Mononuclear cell (primary cell): ENCODE data around the gene GPR62. TPM values are rescaled to one million over a fixed set of nuclear protein-coding genes. Genes with fewer than 3 reads are reported as not detected.

ENCODE experiments used
- H3K27me3 ChIP-seq: 2 replicates; pipeline ENCODE4 v1.6.0; 2011; ENCODE audit warnings: low read length, control low read depth; ENCODE audit not compliant: insufficient read depth
- H3K4me1 ChIP-seq: 2 replicates; pipeline ENCODE4 v1.5.1; 2011; ENCODE audit warnings: mild to moderate bottlenecking, low read length, control low read depth; ENCODE audit not compliant: insufficient read depth
- H3K4me3 ChIP-seq: 2 replicates; pipeline ENCODE4 v1.5.1; 2011; ENCODE audit warnings: mild to moderate bottlenecking, low read length, moderate library complexity
- H3K9me3 ChIP-seq: 2 replicates; pipeline ENCODE4 v1.5.1; 2011; ENCODE audit warnings: low read depth, mild to moderate bottlenecking, control low read depth, low read length
- total RNA-seq: library from RNA; depleted of rRNA; stranded (reverse); fragments of >200 nt; gene quantifications from one replicate; pipeline ENCODE4 v1.2.3, GENCODE V29; 2012

The GPR62 gene
- total RNA-seq, 1 donor = 0.10 TPM

DNA sequence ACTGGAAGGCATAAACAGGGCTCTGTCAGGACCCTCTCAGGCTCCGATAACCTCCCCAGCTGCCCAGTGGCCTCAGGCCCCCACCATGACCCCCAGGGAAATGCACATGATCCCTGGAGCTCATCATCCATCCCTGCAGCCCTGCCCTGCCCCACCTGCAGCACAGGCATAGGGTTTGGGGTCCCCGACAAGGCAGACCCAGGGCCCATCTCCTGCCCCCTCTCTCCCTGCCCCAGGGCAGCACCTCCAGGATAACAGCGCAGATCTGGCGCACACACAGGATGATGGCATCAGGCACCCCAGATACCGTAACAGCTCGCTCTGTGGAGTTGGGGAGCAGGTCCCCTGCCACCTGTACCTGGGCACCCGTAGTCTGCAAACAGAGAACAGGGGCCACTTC is 4.5 kb downstream of the GPR62 start:
- peaks cover 26% of the 10 kb centered on the region for H3K4me1 ChIP-seq
- no peak overlapping the region for H3K4me3 ChIP-seq
- no peaks in the 10 kb centered on the region for H3K9me3 ChIP-seq
- peaks cover 20% of the 10 kb centered on the region for H3K27me3 ChIP-seq

DNA sequence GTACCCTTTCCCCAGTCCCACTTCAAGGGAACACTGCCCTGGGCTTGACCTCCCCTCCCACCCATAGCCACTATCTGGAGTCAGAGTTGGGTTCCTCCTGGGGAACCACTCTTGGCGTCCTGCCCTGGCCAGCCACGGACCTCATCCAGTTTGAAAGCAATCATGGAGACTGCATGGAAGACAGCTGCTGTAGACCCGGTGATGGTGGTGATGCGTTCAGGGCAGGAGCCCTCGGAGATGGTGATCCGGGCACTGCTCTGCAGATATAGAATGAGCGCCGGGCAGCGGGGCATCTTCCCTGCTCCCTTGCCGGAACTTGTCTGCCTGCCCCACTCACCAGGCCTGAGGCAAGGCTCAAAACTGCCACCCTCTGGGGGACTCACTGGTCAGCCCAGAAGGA is 5.2 kb downstream of the GPR62 start:
- H3K9me3 ChIP-seq = no peaks in the 10 kb centered on the region
- peaks cover 13% of the 10 kb centered on the region for H3K27me3 ChIP-seq
- no peak overlapping the region for H3K4me3 ChIP-seq
- peaks cover 22% of the 10 kb centered on the region for H3K4me1 ChIP-seq

DNA sequence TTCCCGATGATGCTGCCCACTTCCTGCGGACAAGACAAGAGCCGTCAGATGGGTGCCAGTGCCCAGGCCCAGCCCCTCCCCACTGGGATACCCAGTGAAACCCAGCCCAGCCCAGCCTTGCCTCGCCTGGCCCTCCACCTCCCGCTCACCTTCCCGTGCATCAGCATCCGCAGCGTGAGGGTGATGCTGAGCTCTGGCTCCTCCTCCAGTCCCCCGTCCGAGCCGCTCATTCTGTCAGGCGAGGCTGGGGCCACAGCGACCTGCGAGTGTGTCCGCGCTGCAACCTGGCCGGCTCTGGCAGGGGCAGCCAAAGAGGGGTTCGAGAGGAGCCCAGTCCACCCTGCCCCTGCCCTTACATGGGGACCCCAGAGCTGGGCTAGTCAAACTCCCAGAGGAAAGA is 5.8 kb downstream of the GPR62 start:
- Histone ChIP-seq H3K9me3 (no peaks in the 10 kb centered on the region), H3K27me3 (peaks cover 12% of the 10 kb centered on the region), H3K4me1 (peaks cover 17% of the 10 kb centered on the region), H3K4me3 (no peak overlapping the region)

DNA sequence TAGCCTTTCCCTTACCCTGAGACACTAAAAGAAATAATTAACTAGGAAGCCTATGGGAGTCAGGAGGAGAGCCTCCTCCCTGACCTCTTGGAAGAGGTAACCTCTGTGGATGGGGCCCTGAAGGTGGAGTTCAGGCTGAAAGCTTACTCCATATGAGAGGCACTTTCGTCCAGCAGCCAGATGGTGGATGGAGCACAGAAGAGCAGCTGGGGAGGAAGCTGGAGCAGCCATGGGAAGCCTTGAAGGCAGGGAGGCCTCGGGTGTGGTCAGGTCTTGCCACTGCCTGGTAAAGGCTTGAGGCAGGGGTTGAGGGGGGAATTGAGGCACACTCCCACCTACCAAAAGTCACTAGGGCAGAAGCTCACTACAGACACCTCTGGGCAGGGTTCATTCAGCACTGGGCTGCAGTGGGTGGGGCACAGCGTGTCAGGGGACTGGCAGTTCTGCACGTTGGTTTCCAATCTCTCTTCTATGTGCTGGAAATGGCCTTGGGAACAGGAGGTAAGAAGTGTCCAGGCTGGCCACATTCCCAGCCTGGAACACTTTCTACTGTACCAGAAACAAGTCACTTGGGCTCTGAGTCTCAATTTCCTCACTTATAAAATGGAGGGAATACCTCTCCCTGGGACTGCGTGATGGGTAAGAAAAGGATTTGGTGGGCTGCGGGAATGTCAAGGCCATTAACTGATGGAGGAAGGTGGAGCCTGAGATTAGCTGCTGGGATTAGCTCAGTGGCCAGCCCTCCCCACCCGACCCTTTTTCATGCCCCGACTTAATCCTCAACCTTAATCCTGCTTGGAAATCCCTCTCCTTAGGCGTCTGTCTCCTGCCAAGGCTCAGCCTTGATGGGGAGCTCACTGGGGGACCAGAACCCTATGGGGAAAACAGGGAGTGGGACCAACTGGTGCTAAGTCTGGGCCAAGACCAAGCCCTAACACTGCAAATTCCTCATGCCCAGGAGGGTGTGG is 6.7 kb downstream of the GPR62 start:
- H3K4me1 ChIP-seq = peaks cover 11% of the 10 kb centered on the region
- no peaks in the 10 kb centered on the region for H3K9me3 ChIP-seq
- H3K27me3 ChIP-seq = peaks cover 3% of the 10 kb centered on the region
- no peak overlapping the region for H3K4me3 ChIP-seq

DNA sequence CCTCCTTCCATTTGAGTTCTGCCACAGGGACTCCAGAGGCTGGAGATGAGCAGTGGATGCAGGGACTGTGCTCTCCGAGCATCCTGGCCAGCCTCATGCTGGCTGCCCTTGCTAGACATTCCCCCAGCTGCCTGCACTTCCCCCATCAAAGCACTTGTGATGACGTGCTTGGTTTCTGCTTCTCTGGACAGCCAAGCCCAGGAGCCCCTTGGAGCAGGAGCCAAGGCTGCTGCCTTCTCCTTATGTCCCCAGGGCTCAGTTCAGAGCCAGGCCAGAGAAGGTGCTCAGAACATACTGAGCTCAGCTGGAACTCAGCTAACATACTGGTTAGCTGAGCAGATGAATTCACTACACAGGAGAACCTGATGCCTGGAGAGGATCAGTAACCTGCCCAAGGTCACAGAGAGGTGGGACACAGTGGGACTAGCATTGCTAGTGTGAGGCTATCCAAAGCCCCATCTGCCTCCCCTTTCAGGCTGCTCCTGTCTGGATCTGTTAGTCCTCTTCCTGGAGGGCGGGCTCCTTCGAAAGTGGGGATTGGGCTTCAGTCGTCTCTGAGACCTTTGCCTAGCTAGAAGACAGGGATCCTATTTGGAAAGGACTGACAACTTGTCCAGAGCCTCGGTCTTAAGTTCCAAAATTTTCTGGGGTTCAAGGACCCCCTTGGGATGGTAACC is 7.8 kb downstream of the GPR62 start:
- Histone ChIP-seq H3K27me3 (no peaks in the 10 kb centered on the region), H3K4me1 (peaks cover 8% of the 10 kb centered on the region), H3K9me3 (no peaks in the 10 kb centered on the region), H3K4me3 (no peak overlapping the region)

DNA sequence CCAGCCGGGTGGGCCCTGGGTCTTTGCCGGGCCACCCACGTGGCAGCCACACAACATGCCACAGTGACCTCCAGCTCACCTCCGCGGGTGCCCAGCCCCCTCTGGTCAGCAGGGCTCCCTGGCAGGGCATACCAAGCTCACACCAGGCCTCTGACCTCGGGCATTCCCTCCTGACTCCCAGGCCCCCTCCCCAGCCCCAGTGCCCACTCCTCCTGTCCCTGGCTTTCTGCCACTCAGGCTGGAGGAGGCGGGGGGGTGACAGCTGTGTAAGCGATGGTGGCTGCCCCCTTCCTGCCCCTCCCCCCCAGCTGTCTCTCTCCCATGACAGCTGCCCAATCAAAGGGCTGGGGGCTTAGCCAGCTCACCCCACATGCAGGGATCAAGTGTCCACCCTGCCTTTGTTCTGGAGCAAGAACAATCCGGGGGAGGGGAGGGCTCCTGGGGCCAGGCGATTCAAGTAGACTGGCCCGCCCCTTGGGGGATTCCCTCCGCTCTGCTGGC is 8.8 kb downstream of the GPR62 start:
- Histone ChIP-seq H3K4me3 (no peak overlapping the region), H3K27me3 (no peaks in the 10 kb centered on the region), H3K9me3 (no peaks in the 10 kb centered on the region), H3K4me1 (peaks cover 10% of the 10 kb centered on the region)

DNA sequence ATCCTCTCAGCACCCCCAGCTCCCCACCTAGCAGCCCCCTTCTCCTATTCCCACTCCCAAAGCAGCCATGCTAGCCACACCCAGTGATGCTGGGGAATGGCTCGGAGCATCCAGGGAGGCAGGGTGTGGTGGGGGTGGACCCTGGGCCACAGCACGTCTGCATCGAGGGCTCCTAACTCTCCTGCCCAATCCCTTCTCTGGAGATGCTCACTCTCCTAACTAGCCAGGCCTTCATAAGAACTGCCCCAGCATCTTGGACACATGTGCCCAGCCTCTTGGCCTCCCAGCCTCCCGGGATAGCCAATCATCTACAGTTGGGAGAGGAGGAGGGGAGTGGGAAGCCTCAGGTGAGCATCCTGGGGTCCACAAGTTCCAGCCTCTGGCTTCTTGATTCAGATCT is 9.3 kb downstream of the GPR62 start:
- Histone ChIP-seq H3K4me1 (peaks cover 10% of the 10 kb centered on the region), H3K27me3 (no peaks in the 10 kb centered on the region), H3K9me3 (no peaks in the 10 kb centered on the region), H3K4me3 (no peak overlapping the region)

DNA sequence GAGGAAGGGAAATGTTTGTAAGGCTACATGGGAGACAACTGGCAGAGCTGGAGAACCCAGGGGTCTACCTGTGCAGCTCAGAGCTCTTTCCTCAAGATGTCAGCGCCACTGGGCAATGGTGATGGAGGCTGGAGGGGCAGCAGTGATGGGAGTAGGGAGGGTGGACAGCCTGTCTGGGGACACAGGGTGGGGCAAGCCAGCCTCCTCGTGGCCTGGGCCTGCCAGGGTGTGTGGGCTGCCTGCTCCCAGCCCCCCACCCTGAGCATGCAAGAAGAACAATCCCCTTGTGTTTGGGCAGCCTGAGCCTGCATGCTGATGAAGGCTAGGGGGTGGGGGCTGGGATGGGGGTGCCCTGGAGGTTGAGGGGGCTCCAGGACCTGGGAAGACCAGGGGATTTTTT is 10.8 kb downstream of the GPR62 start:
- Histone ChIP-seq H3K4me1 (peaks cover 10% of the 10 kb centered on the region), H3K27me3 (no peaks in the 10 kb centered on the region), H3K4me3 (no peak overlapping the region), H3K9me3 (no peaks in the 10 kb centered on the region)

DNA sequence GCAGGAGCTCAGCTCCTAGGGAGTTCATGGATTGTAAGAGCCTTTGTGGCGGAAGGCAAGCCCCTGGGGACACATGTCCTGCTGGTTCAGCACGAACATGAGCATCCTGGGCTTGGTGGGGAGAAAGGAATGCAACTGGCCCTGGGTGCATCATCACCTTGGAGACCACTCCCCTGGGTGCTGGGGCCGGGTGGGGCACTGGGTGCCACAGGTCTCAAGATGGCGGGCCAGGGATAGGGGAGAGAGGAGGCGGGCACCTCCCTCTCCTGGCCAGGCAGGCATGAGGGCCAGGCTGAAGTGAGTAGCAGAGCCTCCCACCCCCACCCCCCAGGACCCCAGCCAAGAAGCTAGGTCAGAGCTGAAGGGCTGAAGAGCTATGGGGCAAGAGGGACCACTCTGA is 11.3 kb downstream of the GPR62 start:
- Histone ChIP-seq H3K4me3 (no peak overlapping the region), H3K27me3 (no peaks in the 10 kb centered on the region), H3K9me3 (no peaks in the 10 kb centered on the region), H3K4me1 (peaks cover 10% of the 10 kb centered on the region)

DNA sequence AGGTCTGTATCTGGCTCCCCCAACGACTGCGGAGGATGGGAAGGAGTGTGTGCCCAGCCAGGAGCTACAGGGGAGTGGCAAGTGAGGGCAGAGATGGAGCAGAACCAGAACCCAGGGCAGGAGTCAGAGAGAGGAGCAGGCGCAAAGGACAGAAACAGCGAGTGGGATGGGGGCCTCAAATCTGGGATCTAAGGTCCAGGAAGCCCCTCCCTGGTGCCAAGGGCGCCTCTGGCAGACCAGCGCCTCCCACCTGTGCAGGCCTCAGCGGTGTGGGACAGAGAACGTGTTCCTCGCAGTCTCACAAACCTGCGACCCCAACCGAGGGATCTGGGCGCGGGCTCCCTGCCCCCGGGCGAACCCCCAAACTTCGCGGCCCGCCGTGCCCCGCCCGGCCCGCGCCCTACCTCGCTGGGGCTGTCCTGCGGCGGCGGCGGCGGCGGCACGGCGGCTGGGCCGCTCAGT is 11.8 kb downstream of the GPR62 start:
- Histone ChIP-seq H3K4me1 (peaks cover 10% of the 10 kb centered on the region), H3K9me3 (no peaks in the 10 kb centered on the region), H3K4me3 (peak overlapping the region; percentile 30), H3K27me3 (no peaks in the 10 kb centered on the region)

DNA sequence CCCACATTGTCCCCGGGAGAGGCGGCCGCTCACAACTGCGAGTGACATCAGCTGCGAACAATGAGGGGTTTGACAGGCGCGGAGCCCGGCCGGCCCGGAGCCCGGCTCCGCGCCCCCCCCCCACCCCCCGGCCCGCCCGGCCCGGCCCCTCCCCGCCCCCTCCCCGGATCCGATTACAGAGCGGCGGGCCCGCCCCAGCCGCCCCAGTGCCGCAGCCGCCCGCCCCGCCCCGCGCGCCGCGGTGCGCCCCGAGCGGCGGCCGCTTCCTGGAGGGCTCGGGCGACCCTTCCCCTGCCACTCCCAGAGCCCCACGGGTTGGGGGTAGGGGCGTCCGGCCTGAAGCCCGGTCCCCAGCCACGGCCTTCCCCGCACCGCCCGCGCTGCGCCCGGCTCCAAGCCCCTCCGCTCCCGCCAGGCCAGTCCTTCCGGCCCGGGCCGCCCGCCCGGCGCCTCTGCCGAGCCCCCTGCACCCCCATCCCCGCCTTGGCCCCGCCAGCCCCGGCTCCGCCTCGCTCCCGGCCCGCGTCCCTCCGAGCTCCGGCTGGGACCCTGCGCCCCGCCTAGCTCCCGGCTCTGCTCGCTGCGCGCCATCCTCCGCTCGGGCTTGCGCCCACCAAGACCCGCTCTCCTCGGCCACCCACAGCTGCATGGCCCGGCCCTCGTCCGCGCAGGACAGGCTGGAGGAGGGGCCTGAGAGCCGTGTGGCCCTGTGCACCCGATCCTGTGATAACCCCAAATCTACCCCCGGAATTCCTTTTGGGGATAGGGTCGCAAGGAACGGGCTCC is 12.4 kb downstream of the GPR62 start, which contains the start of gene PCBP4:
TSS of gene PCBP4 (minus strand) at position 71 of the 786 bp plus-strand sequence. CDS start 6,214 bp downstream, outside the sequence.
- Histone ChIP-seq H3K27me3 (no peaks in the 10 kb centered on the region), H3K4me1 (peaks cover 10% of the 10 kb centered on the region), H3K9me3 (no peaks in the 10 kb centered on the region), H3K4me3 (peak within 1 kb of the TSS; percentile 30)

DNA sequence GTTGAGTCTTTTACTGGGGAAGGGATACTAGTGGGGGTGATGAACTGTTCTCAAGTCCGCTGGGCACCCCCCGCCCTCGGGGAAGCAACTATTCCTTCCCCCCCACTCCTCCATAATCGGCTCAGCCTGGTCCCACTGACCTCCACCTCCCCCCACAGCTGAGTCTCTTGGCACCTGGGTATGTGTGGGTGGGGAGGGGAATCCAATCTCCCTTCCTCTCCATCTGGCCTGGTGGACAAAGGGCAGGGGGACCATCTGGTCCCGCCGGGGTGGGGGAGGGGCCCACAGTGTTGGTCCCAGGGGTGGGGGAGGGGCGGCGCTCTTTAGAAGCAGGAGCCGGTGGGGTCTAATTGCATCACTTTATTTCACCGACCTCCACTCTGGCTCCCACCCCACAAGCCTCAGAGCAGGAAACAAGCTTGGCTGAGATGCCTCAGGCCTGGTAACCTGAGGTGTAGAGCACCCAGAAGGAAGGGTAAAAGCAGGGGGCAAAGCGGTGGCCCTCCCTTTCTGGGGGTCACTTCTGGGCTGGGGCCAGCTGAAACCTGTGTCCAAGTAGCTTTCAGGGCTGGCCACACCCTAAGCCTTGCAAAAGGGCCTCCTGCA is 13.1 kb downstream of the GPR62 start:
- Histone ChIP-seq H3K4me1 (peaks cover 13% of the 10 kb centered on the region), H3K27me3 (no peaks in the 10 kb centered on the region), H3K4me3 (peak overlapping the region; percentile 30), H3K9me3 (no peaks in the 10 kb centered on the region)

DNA sequence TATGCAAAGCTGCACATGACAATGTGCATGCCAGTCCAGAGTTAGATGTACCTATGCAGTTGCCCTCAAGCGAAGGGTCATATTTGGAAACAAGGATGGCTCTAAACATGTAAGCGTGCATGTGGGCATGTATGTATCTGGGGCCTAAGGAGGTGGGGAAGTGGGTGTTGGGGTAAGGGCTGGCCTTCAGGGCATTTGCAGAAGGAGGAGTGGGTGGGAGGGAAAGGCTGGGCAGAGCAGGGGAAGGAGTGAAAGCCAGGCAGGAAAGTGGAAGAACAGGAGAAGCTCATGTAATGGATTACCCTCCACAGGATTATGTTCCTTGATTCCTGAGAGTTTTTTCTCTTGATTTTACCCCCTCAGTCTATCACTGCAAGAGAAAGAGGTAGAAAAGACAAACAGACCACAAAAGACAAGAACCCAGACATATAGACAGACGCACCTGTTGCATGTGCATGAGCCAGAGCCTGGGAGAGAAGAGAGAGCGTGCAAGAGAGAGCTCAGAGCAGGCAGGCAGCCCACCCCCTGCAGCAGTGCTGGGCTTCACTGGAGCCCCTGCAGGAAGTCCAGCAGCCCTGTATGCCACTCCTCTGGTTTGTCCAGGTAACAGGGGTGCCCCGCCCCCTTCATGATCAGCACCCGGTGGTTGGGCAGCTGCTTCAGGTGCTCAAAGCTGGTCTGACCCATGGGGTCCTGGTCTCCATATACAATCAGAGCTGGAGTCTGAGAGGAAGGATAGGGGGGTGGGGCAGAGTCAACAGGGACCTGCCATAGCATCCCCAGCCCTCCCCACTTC is 13.9 kb downstream of the GPR62 start:
- H3K4me3 ChIP-seq = no peak overlapping the region
- H3K9me3 ChIP-seq = no peaks in the 10 kb centered on the region
- no peaks in the 10 kb centered on the region for H3K27me3 ChIP-seq
- peaks cover 20% of the 10 kb centered on the region for H3K4me1 ChIP-seq

DNA sequence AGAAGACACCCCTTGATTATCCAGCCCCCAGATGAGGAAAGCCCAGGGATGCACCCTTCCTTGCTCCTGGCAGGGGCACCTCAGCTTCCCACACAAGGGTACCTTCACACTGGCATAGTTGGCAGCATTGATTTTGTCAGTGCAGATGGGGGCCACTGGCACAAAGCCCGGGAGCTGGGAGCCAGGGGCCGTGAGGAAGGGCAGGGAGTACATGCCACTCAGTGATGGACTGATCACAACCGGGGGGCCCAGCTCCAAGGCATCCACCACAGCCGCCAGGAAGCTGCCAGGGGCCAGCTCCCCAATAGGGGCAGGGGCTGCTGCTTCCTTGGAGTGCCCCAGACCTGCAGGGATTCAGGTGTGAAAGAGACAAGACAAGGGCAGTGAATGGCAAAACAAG is 14.7 kb downstream of the GPR62 start:
- H3K4me3 ChIP-seq = no peak overlapping the region

More for the DNA sequence above, 14.7 kb downstream of the GPR62 start:
- no peaks in the 10 kb centered on the region for H3K27me3 ChIP-seq
- no peaks in the 10 kb centered on the region for H3K9me3 ChIP-seq
- peaks cover 28% of the 10 kb centered on the region for H3K4me1 ChIP-seq
